Keratinocyte (primary cell): ENCODE results near the gene F10. TPM values are rescaled to one million over a fixed set of nuclear protein-coding genes. Genes with fewer than 3 reads are reported as not detected.

Experiments used
- DNase-seq: peaks from one replicate; pipeline ENCODE4 v3.0.0-alpha.2; 2011; ENCODE audit warnings: low read depth, missing footprints, low spot score
- FAIRE-seq: peaks from 2 replicates; lab custom pipeline; 2011; peaks lifted over from hg19 to GRCh38; lab: Jason Lieb, UNC
- H2AFZ ChIP-seq: 2 replicates; pipeline ENCODE4 v1.6.0; 2012; ENCODE audit warnings: low read length, control low read depth, inconsistent platforms; ENCODE audit not compliant: control insufficient read depth
- H3K27ac ChIP-seq: 2 replicates; pipeline ENCODE4 v1.5.1; 2011; ENCODE audit warnings: low read length; ENCODE audit not compliant: control insufficient read depth, insufficient read depth
- H3K27me3 ChIP-seq: 3 replicates; pipeline ENCODE4 v1.6.0; 2011; ENCODE audit warnings: low read length; ENCODE audit not compliant: control insufficient read depth, insufficient read depth; ENCODE audit errors: extremely low read depth
- H3K36me3 ChIP-seq, 2 experiments: 2 replicates in 1 of 2; 3 replicates in 1 of 2; pipeline ENCODE4 v1.5.1; 2011; ENCODE audit warnings: low read length in 2 of 2, mild to moderate bottlenecking in 1 of 2; ENCODE audit not compliant: control insufficient read depth in 2 of 2, insufficient read depth in 2 of 2; ENCODE audit errors: extremely low read depth in 1 of 2
- H3K4me1 ChIP-seq: 3 replicates; pipeline ENCODE4 v1.5.1; 2011; ENCODE audit warnings: low read length; ENCODE audit not compliant: control insufficient read depth, insufficient read depth; ENCODE audit errors: extremely low read depth
- H3K4me2 ChIP-seq: 3 replicates; pipeline ENCODE4 v1.6.0; 2011; ENCODE audit warnings: low read depth, low read length; ENCODE audit not compliant: control insufficient read depth, insufficient read depth; ENCODE audit errors: extremely low read depth
- H3K4me3 ChIP-seq, 3 experiments: fragments of 200-600 bp in 1 of 3; sonication (generic) in 1 of 3; 2 replicates in 2 of 3; 3 replicates in 1 of 3; pipeline ENCODE4 v1.5.1; 2011 to 2016; ENCODE audit warnings: low read length in 3 of 3, mild to moderate bottlenecking in 3 of 3, control low read depth in 2 of 3, inconsistent platforms in 1 of 3, low read depth in 1 of 3, mixed read lengths in 1 of 3, mixed run types in 1 of 3, moderate library complexity in 1 of 3; ENCODE audit not compliant: control insufficient read depth in 2 of 3, insufficient read depth in 2 of 3; ENCODE audit errors: extremely low read depth in 1 of 3
- H3K79me2 ChIP-seq: 2 replicates; pipeline ENCODE4 v1.6.0; 2012; ENCODE audit warnings: low read length; ENCODE audit not compliant: control insufficient read depth, insufficient read depth
- H3K9ac ChIP-seq: 3 replicates; pipeline ENCODE4 v1.6.0; 2011; ENCODE audit warnings: low read length; ENCODE audit not compliant: control insufficient read depth, insufficient read depth; ENCODE audit errors: extremely low read depth
- H3K9me1 ChIP-seq: 3 replicates; pipeline ENCODE4 v1.6.0; 2011; ENCODE audit warnings: low read length; ENCODE audit not compliant: control insufficient read depth, insufficient read depth; ENCODE audit errors: extremely low read depth
- H3K9me3 ChIP-seq: 2 replicates; pipeline ENCODE4 v1.5.1; 2012; ENCODE audit warnings: low read depth, low read length; ENCODE audit not compliant: control insufficient read depth
- H4K20me1 ChIP-seq: 3 replicates; pipeline ENCODE4 v1.6.0; 2011; ENCODE audit warnings: low read length; ENCODE audit not compliant: control insufficient read depth, insufficient read depth; ENCODE audit errors: extremely low read depth
- CTCF ChIP-seq, 3 experiments: IDR thresholded peaks in 1 of 3; conservative IDR thresholded peaks in 1 of 3; optimal IDR thresholded peaks in 1 of 3; 2 replicates in 2 of 3; 3 replicates in 1 of 3; pipeline versions ENCODE3 to v1.5.1; 2011; ENCODE audit warnings: low read length in 3 of 3, mild to moderate bottlenecking in 3 of 3, moderate library complexity in 2 of 3, control low read depth in 1 of 3, inconsistent platforms in 1 of 3; ENCODE audit not compliant: insufficient read depth in 2 of 3; ENCODE audit errors: extremely low read depth in 1 of 3
- EZH2 ChIP-seq: IDR thresholded peaks from one replicate; pipeline ENCODE4 v1.6.1; 2012; ENCODE audit warnings: inconsistent platforms, mild to moderate bottlenecking, low read length, moderate library complexity
- dilution Hi-C: fragments of 300-500 bp; cut with MboI; formaldehyde crosslinking; loops from one replicate; pipeline ENCODE4 v1.7.0; 2020; ENCODE audit warnings: low sequenced_read_pairs; ENCODE audit not compliant: extremely low pct_ligation_motif_present
- polyA plus RNA-seq, 5 experiments: library from polyadenylated mRNA; depleted of rRNA in 3 of 5; stranded (reverse) in 3 of 5; stranded (forward) in 1 of 5; unstranded in 1 of 5; fragments of >200 nt; gene quantifications; 1 replicate in 1 of 5; 2 replicates in 3 of 5; 3 replicates in 1 of 5; pipeline versions ENCODE4 v1.2.1 to v1.2.3, GENCODE V29; 2011 to 2012; ENCODE audit warnings: missing spikeins in 2 of 5, low read depth in 1 of 5, low replicate concordance in 1 of 5

The F10 gene
- polyA plus RNA-seq, 1 donor (not counting 4 experiments of a cell fraction or from before 2014, with no cell fraction given) = not detected

- H3K9me1 ChIP-seq = no peaks in the 10 kb centered on the region
- H3K4me1 ChIP-seq = no peaks in the 10 kb centered on the region
- H3K79me2 ChIP-seq = no peaks in the 10 kb centered on the region
- dilution Hi-C loops = no loop called here
- TF ChIP-seq EZH2 = no peak
- no peak for TF ChIP-seq CTCF (optimal IDR thresholded peaks at IDR 0.05 in 1 of 3, IDR thresholded peaks at IDR 0.05 in 1 of 3, conservative IDR thresholded peaks at IDR 0.05 in 1 of 3; ENCODE audit: extremely low read depth in 1 of 3, insufficient read depth in 2 of 3, low read length in 3 of 3)
- no peak overlapping the region for H3K4me3 ChIP-seq
- H3K9me3 ChIP-seq = no peaks in the 10 kb centered on the region
- no peaks in the 10 kb centered on the region for H4K20me1 ChIP-seq
- no peak overlapping the region for H2AFZ ChIP-seq
- no peak overlapping the region for H3K9ac ChIP-seq
- no peak overlapping the region for H3K4me2 ChIP-seq
- DNase-seq (no peak), FAIRE-seq (no peak)
- no peaks in the 10 kb centered on the region for H3K36me3 ChIP-seq
- no peaks in the 10 kb centered on the region for H3K27me3 ChIP-seq
- H3K27ac ChIP-seq = no peak overlapping the region
Observed at GRCh38 chr13:113074401-113074800, 48.2 kb upstream of the F10 start.

GRCh38 chr13:113074876-113075275 lies 47.7 kb upstream of the F10 start:
- Histone ChIP-seq H3K79me2 (no peaks in the 10 kb centered on the region), H3K9me1 (no peaks in the 10 kb centered on the region), H3K4me2 (no peak overlapping the region), H3K9me3 (no peaks in the 10 kb centered on the region), H3K36me3 (no peaks in the 10 kb centered on the region), H3K4me1 (no peaks in the 10 kb centered on the region), H3K27me3 (no peaks in the 10 kb centered on the region), H3K27ac (no peak overlapping the region), H2AFZ (no peak overlapping the region), H4K20me1 (no peaks in the 10 kb centered on the region), H3K4me3 (no peak overlapping the region), H3K9ac (no peak overlapping the region)
- DNase-seq (no peak), FAIRE-seq (no peak)
- dilution Hi-C loops = no loop called here
- TF ChIP-seq CTCF (optimal IDR thresholded peaks at IDR 0.05 in 1 of 3, IDR thresholded peaks at IDR 0.05 in 1 of 3, conservative IDR thresholded peaks at IDR 0.05 in 1 of 3; ENCODE audit: extremely low read depth in 1 of 3, insufficient read depth in 2 of 3, low read length in 3 of 3) (no peak), EZH2 (no peak)
